DMS153 treated with DMSO at 0.1 percent for 48 hours (cell line): ENCODE data around the gene ARID2.
A peak's percentile ranks its signal among the peaks of the same experiment; 100 is the strongest.

Source experiments
- DNase-seq: peaks from one replicate; lab custom pipeline; 2025; ENCODE audit not compliant: unreplicated experiment; lab: John Stamatoyannopoulos, UW

ARID2 gene

GRCh38 chr12:45729233-45730083, at the start of gene ARID2:
TSS of gene ARID2 (plus strand) at chr12:45729706. CDS start at chr12:45729837, 131 bp downstream.
- peak; percentile 49 for DNase-seq

GRCh38 chr12:45680362-45680761, 49.1 kb upstream of the ARID2 start:
- no peak for DNase-seq

- DNase-seq, result no peak
Observed at GRCh38 chr12:45681465-45681864, 48.0 kb upstream of the ARID2 start.

DNA sequence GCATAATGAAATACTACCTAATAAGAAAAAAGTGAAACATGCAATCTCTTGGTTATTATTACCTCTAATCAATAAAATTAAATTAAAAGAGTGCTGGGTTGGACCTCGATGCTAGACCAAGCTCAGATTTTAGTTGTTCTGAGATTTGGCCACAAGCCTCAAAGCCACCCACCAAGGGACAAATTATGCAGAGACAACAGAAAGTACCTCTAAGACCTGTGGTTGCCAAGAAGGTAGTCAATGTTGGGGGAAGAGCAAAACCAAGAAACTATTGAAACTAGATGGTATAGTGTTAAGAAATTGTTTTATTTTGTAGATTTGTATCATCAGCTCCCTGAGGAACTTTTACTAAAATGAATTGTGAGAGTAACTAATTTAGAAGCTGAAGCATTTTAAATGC, 43.8 kb upstream of the ARID2 start:
- DNase-seq, result no peak

DNA sequence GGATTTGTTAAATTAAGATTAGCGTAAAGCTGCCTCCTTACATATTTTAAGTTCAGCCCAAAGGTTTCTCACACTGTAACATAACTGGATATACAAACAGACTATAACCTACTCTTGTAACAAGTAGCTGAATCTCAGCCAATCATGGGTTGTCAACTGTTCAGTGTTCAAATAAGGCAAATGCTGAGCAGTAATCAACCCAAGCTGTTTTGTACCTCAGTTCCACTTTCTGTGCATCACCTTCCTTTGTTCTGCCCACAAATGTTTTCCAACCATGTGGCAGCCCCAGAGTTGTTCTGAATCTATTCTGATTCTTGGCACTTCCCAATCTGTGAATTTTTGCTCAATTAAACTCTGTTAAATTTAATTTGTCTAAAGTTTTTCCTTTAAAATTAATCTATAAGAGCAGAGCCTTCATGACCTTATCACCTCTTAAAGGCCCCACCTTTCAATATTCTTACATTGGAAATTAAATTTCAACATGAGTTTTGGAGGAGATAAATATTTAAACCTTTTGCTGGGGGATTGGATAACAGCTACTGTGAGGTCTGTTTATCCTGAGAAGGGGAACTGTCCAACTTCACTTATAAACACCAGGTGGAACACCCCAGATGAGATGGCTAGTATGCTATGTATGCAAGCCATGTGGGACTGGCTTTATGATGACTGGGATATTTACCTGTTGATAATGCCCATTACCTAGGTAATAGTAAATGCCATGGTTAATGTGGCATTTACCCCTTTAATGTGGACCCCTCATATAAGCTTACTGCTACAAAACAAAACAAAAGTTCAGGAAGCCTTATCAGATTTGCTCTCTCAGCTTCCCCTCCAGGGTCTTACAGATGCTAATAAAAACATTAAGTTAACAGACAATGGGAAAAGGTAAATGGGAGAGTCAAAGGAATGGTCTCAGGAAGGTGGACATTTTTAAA, 42.2 kb upstream of the ARID2 start:
- DNase-seq, result no peak

DNA sequence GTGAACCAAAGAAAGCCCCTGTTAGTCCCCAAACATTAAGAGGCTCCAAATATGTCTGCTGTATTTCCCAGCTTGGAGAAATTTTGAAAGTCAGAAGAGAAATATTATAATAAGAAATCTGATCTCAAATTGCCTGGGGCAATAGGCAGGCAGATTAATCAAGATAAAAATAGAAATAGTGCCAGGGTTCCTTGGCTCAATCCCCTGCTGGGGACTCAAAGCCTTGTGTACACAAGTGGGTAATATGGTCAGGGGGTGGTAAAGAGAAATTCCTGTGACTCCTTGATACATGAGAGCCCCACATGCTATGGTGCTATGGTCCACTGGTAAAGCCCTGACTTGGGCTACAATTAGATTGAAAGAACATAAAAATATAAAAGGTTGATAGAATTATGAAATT, 41.3 kb upstream of the ARID2 start:
- no peak for DNase-seq

GRCh38 chr12:45695035-45695434, 34.5 kb upstream of the ARID2 start:
- DNase-seq, result no peak

DNA sequence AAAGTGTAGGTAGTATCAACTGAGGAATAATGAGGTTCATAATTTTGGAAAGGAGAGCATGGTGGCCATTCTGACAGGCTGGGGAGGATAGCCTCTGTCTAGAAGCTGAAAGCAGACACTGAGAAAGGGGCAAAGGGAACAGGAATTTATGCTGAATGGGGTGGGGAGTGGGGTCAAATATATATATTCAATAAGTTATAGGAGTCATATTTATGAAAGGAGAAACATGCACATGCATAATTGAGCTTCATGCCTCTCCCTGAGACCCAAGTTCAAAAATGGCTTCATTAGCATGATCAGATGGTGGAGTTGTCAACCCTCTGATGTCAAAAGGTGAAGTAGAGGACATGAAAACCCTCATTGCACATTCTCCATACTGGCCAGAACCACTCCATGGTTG, 33.9 kb upstream of the ARID2 start:
- DNase-seq, result no peak

- DNase-seq, result no peak
Observed at GRCh38 chr12:45696049-45696448, 33.5 kb upstream of the ARID2 start.

DNA sequence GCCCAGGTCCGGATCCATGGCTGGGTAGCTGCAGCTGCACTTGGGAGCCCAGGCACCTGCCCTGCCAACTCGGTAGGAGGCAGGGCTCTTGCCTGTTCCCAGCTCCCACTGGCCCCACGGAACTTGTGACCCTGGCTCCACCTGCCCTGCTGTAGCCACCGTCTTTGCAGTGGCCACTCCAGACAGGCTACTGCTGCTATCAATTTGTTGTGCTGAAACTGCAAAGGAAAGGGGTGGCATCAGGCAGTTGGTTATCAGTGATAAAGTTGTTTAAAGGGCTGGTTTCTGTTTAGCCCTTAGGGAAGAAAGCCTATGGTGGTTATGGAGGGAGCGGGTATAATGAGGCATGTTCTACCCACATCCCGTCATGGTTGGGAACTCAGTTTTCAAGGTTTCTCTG, 32.1 kb upstream of the ARID2 start:
- DNase-seq, result no peak

- DNase-seq, result no peak
Observed at GRCh38 chr12:45701296-45701695, 28.2 kb upstream of the ARID2 start.

GRCh38 chr12:45703942-45704341, 25.6 kb upstream of the ARID2 start:
- no peak for DNase-seq

DNA sequence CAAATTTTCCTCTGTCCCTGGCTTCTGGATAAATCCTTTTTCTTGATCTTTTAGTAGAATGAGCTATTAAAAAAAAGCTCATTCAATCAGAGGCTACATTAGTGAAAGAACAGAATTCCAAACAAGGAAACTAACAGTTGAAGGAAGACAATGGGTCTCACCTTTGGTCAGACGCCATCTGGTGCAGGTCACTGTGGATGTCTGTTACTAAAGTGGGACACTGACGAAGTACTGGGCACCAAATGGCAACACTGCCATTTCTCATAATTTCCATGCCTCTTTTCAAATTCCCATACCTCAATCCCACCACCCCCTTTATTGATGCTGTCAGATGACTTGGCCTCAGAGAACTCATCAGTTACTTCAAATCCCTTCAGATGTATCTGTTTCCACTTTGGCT, 24.5 kb upstream of the ARID2 start:
- no peak for DNase-seq

- DNase-seq, result no peak
Observed at GRCh38 chr12:45705404-45705803, 24.1 kb upstream of the ARID2 start.

DNA sequence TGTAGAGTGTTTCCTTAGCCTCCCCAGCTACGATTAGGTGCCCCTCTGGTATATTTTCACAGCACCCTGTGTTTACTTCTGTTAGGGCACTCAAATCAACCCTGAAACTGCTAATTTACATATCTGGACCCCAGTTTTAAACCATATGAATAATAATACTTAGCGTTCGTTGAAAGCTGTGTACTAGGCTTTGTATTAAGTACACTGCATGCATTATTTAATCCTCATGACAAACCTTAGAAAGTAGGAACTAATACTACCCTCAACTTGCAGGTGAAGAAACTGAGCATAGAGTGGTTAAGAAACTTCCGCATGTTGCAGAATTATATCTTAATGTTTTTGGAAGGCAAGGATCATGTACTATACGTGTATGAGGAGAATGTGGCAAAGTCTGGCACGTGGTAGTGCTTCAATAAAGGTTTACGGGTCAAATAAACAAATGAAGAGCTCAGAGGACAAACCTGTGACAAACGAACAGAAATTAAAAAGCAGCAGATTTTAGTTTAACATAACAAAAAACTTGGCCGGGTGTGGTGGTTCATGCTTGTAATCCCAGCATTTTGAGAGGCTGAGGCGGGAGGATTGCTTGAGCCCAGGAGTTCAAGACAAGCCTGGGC, 22.2 kb upstream of the ARID2 start:
- DNase-seq, result no peak

DNA sequence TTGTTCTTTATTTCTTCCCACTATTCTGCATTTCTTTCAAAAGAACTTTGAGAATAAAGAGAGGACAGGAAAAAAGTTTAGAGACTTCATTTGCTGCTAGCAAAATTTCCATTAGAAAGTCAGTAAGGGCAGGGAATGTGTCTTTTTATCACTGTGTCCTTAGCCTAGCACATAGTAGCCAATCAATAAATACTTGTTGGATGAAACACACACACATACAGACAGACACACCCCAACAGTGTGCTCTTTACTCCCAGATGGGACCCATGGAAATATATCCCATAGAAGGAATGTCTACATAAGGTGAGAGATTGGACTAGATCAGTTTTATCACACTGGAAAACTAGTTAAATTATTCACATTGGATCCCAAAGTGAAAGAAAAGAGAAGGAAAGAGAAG, 21.1 kb upstream of the ARID2 start:
- no peak for DNase-seq

GRCh38 chr12:45708901-45709300, 20.6 kb upstream of the ARID2 start:
- DNase-seq, result no peak

GRCh38 chr12:45712319-45712718, 17.2 kb upstream of the ARID2 start:
- no peak for DNase-seq

- no peak for DNase-seq
Observed at GRCh38 chr12:45713078-45713477, 16.4 kb upstream of the ARID2 start.

- DNase-seq, result no peak
Observed at GRCh38 chr12:45718306-45718705, 11.2 kb upstream of the ARID2 start.

DNA sequence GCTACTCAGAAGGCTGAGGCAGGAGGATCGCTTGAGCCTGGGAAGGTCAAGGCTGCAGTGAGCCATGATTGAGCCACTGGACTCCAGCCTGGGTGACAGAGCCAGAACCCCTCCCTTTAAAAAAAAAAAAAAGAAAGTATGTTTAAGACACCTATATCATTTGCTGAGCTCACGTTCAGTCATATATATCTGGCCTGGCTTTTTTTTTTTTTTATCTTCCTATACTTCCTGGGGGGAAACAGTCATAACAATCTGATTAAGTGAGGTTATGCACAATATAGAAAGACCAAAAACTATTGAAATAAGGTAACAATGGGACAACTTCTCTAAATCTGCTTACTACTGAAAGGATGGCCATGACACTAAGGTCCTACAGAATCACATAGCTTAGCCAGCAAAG, 9.4 kb upstream of the ARID2 start:
- no peak for DNase-seq

DNA sequence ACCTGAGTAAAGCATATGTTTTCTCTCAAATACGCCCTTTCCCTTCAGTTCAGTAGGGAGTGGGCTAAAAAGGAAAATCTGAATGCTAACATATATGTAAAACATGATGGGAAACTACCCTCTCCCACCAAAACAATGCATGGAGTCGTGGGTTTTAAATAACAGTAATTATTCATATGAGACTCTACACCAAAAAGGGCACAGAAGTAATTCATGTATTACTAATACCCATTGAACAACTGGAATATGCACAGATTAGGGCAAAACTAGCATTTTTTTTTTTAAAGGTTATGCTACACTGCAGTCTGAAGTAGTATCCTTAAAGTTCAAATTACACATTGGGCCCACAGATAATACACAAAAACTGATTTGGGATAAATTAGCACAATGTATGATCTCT, 8.1 kb upstream of the ARID2 start:
- no peak for DNase-seq
